ENCODE results near the gene KCNH4.
"Not testable (repeated sequence)": the region's sequence is repeated elsewhere in the genome, so short reads cannot be mapped to it uniquely, and the experiment has no call there.

Gene KCNH4

DNA sequence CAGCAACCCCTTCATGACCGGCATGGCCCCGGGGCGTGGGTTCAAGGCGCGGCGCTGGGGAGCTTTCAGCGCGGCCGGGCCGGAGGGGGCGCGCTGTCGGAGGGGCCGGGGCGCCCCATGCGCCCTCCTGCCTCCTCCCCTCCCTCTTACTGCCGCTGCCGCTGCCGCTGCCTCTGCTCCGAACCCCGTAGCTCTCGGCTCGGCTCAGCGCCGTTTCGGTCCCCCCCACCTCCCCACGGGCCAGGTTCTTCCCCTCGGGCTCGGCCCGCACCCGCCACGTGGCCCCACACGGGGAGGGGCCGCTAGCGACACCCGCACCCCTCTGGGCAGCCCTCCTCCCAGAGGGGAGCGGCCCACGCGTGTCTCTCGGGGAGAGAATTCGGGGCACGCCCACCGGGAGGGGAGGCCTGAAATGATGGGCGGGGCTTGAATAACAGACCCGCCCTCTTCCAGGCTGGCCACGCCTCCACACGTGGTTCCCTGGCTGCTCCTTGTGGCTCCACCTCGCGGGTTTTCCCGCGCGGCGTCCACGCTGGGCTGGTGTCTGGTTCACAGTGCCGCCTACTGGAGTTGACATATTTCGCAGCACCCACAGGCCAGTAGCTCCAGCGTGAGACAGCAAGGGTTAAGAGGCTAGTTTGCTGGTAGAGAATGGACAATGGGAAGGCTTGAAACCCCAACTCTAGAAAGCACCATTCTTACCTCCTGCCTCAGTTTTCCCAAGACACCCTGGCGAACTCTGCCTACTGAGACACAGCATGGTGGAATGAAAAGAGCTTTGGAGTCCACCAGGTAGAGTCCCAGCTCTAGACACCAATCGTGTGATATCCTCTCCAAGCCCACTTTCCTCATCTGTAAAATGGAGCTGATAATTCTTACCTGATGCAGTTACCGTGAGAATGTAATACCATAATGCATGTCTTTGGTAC, at the start of gene KCNH4:
TSS of gene KCNH4 (minus strand) at position 221 of the 929 bp plus-strand sequence. CDS start at position 24, 197 bp downstream.
- peak; percentile 82 to 94 for DNase-seq

DNA sequence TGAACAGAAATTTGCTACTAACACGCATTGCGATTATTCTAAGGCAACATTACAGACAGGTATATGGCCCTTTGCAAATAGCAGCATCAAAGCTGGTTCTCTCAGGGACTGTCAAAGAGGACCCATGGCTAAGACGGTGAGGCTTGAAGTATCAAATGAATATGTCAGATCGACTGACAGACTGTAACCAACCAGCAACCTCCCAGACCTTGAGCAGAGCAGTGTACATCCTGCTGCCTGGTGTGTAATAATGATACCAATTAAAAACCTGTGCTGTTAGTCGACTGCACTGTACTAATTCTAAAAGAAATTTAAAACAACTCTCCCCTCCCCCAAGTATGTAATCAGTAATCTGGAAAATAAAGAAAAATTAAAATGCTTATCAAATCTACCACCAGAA, 49.3 kb upstream of the KCNH4 start:
- no peak for DNase-seq

DNA sequence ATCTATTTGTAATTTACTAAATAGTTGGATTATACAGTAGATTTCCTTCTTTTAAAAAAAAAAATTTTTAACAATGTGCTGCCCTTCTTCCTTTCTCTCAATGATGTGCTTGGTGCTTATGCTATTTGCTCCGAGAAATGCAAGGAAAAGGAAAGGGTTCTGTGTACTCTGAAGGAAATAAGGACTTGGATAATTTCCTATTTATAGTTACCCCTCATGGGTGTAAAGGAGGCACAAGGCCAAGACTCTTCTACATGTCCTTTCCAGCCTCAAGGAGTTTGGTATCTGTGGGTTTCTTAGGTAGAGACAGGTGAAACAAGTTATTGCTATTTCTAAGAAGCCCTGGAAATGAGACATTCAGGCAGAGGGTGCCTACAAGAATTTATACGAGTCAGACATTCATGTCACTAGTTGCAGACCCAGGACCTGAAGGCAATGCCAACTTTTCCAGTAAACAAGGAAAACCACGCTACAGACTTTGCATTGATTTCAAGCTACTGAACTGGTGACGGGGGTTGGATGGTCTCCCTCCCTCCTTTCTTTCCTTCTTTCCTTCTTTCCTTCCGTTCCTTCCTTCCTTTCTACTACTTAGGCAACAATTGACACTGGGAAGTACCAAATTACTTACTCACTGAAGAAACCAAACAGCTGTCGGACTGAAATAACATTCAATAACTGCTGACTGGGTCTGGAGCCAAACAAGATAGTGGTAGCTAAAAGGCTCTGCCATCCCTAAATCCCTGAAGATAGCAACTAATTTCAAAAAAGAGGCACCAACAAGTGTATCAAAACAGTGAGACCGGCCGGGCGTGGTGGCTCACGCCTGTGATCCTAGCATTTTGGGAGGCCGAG, 47.1 kb upstream of the KCNH4 start:
- DNase-seq, result no peak

DNA sequence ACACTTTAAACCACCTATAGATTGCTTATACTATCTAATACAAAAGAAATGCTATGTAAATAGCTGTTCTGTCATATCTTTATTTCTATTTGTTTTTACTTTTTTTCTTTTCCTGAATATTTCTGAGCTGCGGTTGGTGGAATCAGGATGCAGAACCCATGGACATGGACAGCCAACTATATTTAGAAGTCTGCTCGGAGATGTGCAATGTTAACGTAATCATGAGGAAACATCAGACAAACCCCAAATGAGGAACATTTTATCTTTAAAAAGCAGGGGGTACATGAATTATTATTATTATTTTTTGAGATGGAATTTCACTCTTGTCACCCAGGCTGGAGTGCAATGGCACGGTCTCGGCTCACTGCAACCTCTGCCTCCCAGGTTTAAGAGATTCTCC, 44.7 kb upstream of the KCNH4 start:
- DNase-seq, result no peak

DNA sequence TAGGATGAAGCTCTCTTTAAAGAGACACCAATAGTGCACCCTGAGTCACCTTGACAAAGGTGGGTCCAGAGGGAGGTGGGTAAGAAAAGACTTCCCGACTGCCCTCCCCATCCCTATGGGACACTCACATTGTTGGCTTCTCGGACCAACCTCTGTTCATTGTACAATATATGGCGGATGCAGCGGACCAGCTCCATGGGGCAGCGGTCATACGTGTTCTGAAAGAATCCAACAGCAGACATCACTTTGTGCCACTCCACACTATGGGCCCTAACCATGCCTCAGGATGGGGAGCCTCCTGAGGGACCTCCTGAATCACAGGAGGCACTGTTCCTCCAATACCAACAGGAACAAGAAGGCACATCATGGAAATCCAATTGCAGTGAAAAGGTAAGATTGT, 43.7 kb upstream of the KCNH4 start:
- no peak for DNase-seq

DNA sequence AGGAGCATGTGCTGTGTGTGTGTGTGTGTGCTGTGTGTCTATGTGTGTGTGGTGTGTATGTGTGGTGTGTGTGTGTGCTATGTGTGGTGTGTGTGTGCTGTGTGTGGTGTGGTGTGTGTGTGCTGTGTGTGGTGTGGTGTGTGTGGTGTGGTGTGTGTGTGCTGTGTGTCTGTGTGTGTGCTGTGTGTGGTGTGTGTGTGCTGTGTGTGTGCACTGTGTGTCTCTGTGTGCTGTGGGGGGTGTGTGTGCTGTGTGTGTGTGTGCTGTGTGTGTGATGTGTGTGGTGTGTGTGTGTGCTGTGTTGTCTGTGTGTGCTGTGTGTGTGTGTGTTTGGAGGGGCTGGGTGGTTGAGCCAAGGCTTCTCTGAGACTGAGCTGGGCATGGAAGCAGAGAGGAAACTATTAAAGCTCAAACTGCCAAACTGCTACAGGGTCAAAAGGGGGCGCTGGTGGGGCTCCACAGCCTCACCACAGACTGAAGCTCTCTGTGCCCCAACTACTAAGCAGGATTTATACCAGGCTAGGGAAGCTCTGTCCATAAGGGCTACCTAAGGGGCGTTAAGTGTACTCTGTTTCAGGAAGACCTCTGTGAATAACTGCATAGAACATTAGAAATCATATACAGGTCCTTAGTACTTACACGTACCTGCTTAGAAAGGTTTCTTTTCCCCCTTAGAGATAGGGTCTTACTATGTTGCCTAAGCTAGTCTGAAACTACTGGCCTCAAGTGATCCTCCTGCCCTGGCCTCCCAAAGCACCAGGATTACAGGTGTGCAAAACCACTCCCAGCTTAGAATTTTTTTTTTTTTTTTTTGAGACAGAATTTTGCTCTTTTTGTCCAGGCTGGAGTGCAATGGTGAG, 41.2 kb upstream of the KCNH4 start:
- DNase-seq, result peak in 1 of 2 experiments; percentile 48

DNA sequence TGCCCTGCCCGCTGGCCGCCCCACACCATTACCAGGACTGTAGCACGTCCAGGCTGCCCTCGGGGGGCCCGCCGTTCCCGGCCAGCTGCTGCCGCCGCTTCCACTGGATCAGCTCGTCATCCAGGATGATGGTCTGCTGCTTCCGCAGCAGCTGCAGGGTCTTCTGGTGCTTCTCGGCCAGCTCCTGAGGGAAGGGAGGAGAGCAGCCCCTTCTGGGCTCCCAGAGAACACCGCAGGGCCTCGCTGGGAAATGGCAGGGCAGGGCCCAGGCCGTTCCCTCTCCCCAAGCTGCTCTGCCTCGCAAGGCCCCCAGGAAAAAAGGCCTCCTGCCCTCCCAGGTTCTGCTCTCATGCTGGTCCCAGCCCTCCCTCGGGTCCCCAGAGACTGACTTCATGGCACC, 38.3 kb upstream of the KCNH4 start:
- DNase-seq, result not testable (repeated sequence)

DNA sequence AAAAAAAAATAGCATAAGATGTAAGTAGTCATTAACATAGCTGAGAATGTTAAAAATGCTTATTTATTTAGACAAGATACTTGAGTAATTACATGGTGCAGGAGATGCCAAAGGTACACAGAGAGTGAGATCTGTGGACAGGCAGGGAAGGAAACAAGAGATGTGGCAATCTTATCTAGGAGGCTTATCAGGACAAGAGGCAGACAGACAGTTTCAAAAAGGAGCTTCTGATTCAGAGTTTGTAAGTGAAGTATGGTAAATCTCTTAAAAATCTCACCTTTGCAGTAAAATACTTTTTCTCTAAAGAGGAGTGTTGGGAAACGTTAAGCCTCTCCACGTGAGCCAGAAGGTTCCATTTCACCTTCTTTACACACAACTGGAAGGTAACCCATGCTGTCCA, 33.2 kb upstream of the KCNH4 start:
- no peak for DNase-seq

DNA sequence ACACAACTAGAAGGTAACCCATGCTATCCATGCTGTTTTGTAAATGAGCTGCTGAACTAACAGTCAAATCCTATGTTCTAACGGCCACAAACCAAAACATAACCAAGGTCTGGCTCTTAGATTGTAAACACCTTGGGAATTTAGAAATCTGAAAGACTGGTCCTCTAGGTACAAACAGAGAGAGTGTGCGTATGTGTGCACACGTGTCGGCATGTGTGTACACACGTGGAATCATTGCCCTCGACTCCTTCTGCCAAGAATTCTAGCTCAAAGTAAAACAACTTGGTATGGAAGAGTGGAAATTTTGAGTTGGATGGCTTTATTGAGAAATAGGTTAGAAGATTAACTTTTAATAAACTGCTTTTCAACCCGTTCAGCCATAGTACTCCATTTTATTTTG, 31.4 kb upstream of the KCNH4 start:
- no peak for DNase-seq

DNA sequence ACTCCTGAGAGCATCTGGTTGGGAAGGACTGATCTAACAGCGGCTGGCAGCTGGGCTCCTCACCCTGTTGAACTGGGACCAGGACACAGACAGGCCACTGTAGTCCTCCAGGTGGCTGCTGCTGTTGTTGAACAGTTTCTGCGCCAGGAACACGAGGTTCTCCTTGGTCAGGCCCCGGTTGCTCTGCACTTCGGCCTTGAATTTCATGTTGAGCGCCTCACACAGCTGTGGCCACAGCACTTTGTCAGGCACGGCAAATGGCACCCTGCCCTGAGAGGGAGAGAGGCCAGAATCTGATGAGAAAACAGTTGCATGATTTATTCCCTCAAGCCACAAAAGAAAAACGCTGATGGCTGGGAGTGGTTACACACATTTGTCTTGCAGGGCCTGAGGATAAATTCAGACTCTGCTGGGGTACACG, 31.0 kb upstream of the KCNH4 start:
- not testable (repeated sequence) for DNase-seq

DNA sequence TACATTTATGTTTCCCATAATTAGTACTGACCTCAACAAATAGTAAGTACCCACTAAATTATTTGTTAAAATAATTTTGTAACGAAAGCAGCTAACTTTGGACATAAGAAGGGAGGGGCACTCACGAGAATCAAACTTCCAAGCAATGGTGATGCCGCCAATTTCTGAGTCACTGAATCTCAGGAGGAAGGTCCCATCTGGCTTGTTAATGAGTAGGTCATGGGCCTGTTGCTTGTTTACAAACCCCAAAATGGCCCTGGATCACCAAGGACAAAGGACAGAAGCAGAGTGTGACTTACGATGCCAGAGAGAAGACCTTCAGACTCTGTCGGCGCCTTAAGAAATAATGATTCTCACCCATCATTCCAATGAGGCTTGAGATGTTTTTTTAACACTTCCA, 29.1 kb upstream of the KCNH4 start:
- DNase-seq, result no peak

DNA sequence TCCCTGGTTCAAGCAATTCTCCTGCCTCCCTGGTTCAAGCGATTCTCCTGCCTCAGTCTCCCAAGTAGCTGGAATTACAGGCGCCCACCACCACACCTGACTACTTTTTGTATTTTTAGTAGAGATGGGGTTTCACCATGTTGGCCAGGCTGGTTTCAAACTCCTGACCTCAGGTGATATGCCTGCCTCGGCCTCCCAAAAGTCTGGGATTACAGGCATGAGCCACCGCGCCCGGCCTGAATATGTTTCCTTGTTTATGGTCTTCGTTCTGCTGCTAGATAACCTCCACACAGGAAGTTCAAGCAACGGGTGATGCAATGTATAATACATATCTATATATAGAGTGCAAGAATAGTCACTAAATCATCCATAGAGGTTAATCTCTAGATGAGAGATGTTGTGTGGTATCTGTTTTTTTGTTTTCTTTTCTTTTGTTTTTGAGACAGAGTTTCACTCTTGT, 25.2 kb upstream of the KCNH4 start:
- DNase-seq, result not testable (repeated sequence)

DNA sequence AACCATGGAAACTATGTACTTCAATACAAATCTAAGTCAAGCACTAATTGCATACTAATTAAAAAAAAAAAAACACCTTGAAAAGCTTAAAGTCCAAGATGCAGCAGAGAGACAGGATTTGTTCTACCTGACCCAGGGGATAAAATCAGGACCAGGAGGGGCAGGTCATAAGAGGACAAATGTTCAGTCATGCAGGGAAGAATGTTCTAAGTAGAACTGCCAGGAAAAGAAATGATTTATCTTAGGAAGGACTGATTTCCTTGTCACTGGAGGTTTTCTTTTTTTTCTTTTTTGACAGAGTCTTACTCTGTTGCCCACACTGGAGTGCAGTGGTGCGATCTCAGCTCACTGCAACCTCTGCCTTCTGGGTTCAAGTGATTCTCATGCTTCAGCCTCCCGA, 22.4 kb upstream of the KCNH4 start:
- DNase-seq, result no peak

DNA sequence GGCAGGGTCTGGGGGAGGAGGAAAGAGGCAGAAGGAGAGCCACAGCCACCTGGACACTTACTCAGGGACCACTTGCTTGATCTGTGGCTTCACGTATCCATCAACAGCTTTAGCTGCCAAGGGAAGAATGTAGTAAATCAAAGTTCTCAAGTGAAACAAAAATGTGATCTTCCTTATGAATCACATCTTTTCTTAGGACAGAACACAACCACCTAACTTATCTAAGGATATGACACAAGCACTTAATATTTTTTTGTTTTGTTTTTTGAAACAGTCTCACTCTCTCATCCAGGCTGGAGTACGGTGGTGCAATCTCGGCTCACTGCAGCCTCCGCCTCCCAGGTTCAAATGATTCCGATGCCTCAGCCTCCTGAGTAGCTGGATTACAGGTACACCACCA, 21.8 kb upstream of the KCNH4 start:
- no peak for DNase-seq

DNA sequence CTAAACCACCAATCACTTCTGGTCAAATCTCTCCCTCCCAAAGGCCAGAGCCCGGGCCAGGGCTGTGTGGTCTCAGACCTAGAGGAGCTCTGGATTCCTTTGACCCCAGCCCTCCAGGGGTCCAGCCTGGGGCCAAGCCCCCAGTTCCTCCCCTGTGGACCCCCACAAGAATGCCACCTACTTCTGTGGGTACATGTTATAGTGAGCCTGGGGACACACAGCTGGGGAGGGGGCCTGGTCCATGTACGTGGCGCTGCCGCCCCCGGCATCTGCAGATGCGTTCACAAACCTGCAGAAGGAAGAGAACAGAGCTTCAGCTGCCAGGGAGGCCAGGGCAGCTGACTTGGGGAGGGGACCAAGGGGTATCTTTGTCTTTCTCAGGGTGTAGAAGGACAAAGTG, 21.2 kb upstream of the KCNH4 start:
- DNase-seq, result no peak

DNA sequence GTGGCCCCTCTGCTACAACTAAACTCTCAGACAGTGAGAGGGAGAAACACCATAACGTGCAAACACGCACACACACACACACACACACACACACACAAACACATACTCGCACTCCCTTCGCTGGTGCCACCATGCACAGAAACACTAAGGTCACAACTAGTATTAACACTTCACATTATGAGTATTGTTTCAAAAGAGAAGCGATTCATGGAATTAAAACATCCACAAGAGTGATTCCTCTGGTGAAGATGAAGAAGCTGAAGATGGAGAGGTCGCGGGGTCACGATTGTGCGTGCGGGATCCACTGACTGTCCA, 20.5 kb upstream of the KCNH4 start:
- no peak for DNase-seq

DNA sequence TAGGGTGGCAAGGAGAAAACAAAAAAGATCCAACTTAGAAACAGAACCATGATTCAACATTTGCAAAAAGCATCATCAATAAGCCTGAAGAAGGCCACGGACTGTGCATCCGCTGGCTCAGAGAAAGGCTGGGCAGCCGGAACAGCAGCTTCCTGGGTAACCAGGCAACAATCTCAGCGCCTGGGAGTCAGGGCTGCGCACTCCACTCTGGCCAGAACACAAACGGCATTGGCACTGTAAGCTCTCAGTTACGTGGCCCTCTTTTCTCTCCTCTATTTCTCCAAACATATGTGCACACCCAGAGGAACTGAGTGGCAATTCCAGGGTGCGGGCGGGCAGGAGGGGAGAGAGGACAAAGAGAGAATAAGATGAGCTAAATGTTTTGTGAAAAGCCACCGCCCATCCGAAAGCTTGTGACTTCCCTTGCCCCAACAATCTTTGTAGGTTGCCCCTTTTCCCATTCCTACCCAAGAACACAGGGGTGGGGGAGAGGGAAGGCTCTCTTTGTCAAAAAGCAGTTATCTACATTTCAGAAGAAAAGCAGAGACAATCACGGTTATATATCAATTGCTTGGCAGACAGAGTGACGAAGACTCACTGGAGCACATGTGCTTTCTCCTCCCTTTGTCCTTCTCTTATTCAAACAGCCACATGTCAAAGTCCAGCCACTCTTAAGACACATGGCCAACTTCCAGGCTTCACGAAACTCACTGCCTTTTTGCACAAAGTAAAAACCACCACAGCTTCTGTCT, 19.9 kb upstream of the KCNH4 start:
- no peak for DNase-seq

DNA sequence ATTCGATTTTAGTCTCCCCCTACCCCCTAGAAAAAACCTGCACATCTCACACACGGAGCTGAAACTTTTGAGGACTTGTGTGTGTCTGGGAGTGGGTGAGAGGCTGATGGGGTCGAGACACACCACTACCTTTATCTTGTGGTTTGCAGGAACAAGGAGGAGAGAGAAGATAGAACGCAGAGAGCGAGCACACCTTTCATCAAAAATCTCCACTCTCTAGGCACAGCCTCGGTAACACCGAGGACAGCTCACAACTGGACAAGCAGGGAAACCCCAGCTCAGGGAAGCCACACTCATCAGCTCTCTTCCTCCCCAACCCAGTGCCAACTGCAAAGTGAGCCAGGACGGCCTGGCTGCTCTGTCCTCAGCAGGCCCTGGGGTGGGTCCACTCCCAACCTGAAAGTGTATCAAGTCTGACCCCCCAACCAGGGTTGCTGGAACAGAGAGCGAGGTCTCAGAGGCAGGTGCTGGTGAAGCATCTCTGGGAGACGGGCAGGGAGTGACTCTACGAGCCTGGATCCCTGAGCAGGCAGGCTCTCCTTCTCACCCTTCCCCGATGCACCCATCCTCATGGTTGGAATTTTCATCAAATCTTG, 18.6 kb upstream of the KCNH4 start:
- DNase-seq, result no peak

DNA sequence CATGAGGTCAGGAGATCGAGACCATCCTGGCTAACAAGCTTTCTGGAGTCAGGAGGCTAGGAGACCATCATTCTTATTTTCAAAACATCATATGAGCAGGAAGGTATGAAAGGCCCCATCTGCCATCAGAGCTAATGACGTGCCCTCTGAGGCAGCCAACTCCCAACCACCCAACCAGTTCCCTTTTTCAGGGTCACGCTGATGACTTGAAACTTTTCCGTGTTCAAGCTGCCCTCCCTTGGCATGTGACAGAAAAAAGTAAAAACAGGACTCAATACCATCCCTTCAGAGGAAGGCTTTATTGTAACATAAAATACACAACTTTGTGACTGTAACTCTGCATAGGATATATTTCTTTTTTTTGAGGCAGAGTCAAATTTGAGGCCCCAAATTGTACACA, 18.0 kb upstream of the KCNH4 start:
- DNase-seq, result no peak

DNA sequence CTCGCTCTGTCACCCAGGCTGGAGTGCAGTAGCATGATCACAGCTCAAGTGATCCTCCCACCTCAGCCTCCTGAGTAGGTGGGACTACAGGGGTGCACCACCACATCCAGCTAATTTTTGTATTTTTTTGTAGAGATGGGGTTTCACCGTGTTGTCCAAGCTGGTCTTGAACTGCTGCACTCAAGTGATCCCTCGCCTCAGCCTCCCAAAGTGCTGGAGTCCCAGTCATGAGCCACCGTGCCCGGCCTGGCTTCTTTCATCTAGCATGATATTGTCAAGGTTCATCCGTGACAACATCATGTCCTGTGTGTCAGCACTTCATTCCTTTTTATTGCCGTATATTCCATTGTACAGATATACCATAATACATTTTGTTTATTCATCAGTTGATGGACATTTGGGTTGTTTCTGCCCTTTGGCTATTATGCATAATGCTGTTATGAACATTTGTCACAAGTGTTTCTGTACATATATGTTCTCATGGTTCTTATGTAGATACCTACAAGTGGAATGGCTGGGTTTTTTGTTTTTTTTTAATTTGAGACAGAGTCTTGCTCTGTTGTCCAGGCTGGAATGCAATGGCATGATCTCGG, 16.7 kb upstream of the KCNH4 start:
- no peak for DNase-seq

Data from NCI-H446 (cell line).